Upper lobe of right lung (tissue), 1 donor: Measurements from ENCODE around the gene TULP4. TPM values are rescaled to one million over a fixed set of nuclear protein-coding genes. Genes with fewer than 3 reads are reported as not detected.
"Not testable (repeated sequence)": the region's sequence is repeated elsewhere in the genome, so short reads cannot be mapped to it uniquely, and the experiment has no call there.

Experiments
- ATAC-seq: fragments of 200-7000 bp; cut with Tn5 transposase; one replicate; pipeline ENCODE4 v1.9.1; 2020; ENCODE audit warnings: mild to moderate bottlenecking, moderate library complexity
- DNase-seq: peaks from one replicate; pipeline ENCODE4 v3.0.0-alpha.2; 2020
- H3K27ac ChIP-seq: fragments of 200-600 bp; one replicate; pipeline ENCODE4 v1.8.0; 2022
- H3K27me3 ChIP-seq: fragments of 200-600 bp; one replicate; pipeline ENCODE4 v1.8.0; 2022; ENCODE audit warnings: mild to moderate bottlenecking
- H3K36me3 ChIP-seq: fragments of 200-600 bp; one replicate; pipeline ENCODE4 v1.8.0; 2022
- H3K4me1 ChIP-seq: fragments of 200-600 bp; one replicate; pipeline ENCODE4 v1.8.0; 2022
- H3K4me3 ChIP-seq: fragments of 200-600 bp; one replicate; pipeline ENCODE4 v1.8.0; 2022; ENCODE audit warnings: mild to moderate bottlenecking
- H3K9me3 ChIP-seq: fragments of 200-600 bp; one replicate; pipeline ENCODE4 v1.8.0; 2022
- intact Hi-C: fragments of 100-400 bp; cut with DNase I; formaldehyde crosslinking; loops from one replicate; pipeline ENCODE4 v1.11.0; 2022
- total RNA-seq: library from RNA; stranded (reverse); fragmentation: NEBNext Ultra II Directional; extraction: Animal tissue kit (Norgen Biotek cat#: 25700); gene quantifications from one replicate; pipeline ENCODE4 v1.2.1, GENCODE V29; 2021
- TF ChIP-seq, protein P1 (sequence below): fragments of 200-600 bp; IDR thresholded peaks from one replicate; pipeline ENCODE4 v1.8.0; 2022; ENCODE audit warnings: antibody characterized with exemption
- donor health status: DM: no; HTN: yes; CAD: no; lungs with severe emphysema.

Gene TULP4
- total RNA-seq, 1 donor from 2014 or later, result 94.1 TPM

DNA sequence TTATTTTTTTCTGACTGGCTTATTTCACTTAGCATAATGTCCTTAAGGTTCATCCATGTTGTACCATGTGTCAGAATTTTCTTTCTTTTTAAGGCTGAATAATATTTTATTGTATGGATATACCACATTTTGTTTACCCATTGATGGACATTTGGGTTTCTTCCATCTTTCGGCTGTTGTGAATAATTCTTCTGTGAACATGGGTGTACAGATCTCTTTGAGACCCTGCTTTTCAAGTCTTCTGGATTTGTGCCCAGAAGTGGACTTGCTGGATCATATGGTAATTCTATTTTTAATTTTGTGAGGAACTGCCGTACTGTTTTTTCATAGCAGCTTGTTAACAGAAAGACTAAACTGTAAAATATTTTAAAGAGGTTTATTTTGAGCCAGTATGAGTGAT lies 153.0 kb downstream of the TULP4 start:
- no peak for DNase-seq
- H3K27ac ChIP-seq, result no peak overlapping the region
- no peaks in the 10 kb centered on the region for H3K27me3 ChIP-seq
- ATAC-seq, result no peak
- TF ChIP-seq, protein P1, sequence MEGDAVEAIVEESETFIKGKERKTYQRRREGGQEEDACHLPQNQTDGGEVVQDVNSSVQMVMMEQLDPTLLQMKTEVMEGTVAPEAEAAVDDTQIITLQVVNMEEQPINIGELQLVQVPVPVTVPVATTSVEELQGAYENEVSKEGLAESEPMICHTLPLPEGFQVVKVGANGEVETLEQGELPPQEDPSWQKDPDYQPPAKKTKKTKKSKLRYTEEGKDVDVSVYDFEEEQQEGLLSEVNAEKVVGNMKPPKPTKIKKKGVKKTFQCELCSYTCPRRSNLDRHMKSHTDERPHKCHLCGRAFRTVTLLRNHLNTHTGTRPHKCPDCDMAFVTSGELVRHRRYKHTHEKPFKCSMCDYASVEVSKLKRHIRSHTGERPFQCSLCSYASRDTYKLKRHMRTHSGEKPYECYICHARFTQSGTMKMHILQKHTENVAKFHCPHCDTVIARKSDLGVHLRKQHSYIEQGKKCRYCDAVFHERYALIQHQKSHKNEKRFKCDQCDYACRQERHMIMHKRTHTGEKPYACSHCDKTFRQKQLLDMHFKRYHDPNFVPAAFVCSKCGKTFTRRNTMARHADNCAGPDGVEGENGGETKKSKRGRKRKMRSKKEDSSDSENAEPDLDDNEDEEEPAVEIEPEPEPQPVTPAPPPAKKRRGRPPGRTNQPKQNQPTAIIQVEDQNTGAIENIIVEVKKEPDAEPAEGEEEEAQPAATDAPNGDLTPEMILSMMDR, result no peak
- H3K9me3 ChIP-seq, result no peaks in the 10 kb centered on the region
- peaks cover 6% of the 10 kb centered on the region for H3K36me3 ChIP-seq
- H3K4me1 ChIP-seq, result no peaks in the 10 kb centered on the region
- intact Hi-C loops, result no loop called here
- H3K4me3 ChIP-seq, result no peak overlapping the region

DNA sequence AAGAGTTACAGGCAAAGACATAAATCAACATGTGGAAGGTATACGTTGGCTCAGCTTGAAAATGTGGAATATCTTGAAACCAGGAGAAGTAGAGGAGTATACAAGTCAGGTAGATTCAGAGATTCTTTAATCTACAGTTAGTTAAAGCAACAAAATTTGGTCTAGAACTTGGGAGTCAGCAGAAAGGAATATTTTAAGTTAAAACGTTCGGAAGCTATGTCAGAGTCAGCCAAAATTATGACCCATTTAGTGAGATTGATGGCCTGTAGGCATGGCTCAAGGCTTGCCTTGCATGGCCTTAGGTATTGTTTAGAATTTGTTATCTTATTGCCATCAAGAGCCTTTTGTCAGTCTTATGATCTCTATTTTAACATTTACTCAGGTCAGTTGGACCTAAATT lies 153.5 kb downstream of the TULP4 start:
- DNase-seq (no peak), ATAC-seq (no peak)
- H3K4me3 ChIP-seq, result no peak overlapping the region
- H3K27me3 ChIP-seq, result no peaks in the 10 kb centered on the region
- TF ChIP-seq, protein P1, result no peak
- intact Hi-C loops, result no loop called here
- no peaks in the 10 kb centered on the region for H3K4me1 ChIP-seq
- H3K9me3 ChIP-seq, result no peaks in the 10 kb centered on the region
- H3K36me3 ChIP-seq, result peaks cover 6% of the 10 kb centered on the region
- no peak overlapping the region for H3K27ac ChIP-seq

DNA sequence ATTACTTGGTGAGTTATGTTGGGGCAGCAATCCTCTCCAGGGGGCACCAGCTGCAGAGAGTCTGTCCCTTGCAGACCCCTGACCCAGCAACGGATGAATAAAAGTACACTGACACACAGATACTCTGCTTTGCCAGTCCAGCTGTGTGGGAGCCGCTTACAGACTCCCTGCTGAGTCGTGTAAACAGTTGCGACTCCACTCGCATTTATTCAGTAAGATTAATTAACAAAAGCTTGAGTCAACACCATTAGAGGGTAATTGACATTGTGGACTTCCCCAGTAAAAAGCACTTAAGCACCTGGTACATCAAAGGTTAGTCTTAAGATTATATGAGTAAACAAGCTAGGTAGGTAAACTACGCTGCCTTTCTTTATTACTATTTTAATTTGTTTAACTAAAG lies 155.7 kb downstream of the TULP4 start:
- intact Hi-C loops, result no loop called here
- Histone ChIP-seq H3K36me3 (no peaks in the 10 kb centered on the region), H3K4me1 (no peaks in the 10 kb centered on the region), H3K9me3 (no peaks in the 10 kb centered on the region), H3K27me3 (no peaks in the 10 kb centered on the region), H3K4me3 (no peak overlapping the region), H3K27ac (no peak overlapping the region)
- ATAC-seq (no peak), DNase-seq (no peak)
- TF ChIP-seq, protein P1, result no peak

DNA sequence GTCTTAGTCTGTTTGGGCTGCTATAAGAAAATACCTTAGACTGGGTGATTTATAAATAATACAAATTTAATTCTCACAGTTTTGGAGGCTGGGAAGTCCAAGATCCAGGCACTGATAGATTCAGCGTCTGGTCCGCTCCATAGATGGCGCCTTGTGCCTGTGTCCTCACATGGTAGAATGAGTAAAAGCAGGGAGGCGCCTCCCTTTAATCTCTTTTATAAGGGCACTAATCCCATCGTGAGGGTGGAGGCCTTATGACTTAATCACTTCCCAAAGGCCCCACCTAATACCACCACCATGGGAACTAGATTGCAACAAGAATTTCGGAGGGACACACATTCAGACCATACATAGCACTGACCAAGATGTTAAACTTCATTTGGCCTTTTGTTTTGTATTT lies 156.4 kb downstream of the TULP4 start:
- ATAC-seq (no peak), DNase-seq (no peak)
- TF ChIP-seq, protein P1, result no peak
- intact Hi-C loops, result no loop called here
- H3K27ac ChIP-seq, result no peak overlapping the region
- no peak overlapping the region for H3K4me3 ChIP-seq
- H3K4me1 ChIP-seq, result no peaks in the 10 kb centered on the region
- H3K27me3 ChIP-seq, result no peaks in the 10 kb centered on the region
- H3K9me3 ChIP-seq, result no peaks in the 10 kb centered on the region
- no peaks in the 10 kb centered on the region for H3K36me3 ChIP-seq

DNA sequence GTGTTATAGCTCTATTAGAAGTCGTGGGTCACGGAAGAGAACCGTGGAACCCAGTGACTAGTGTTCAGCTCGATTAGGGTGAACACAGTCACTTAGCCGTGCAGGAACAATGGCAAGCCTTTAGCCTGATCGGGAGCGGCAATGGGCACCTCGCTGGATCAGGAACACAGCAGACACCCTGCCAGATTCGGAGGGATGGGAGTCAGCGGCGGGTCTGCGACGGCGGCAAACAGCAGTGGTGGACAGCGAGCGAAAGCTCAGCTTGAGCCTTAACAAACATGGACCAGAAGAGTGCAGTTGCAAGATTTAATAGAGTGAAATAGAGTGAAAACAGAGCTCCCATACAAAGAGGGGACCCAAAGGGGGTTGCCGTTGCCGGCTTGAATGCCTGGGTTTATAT lies 157.8 kb downstream of the TULP4 start:
- H3K27ac ChIP-seq, DNase-seq, H3K27me3 ChIP-seq, H3K9me3 ChIP-seq, intact Hi-C loops, ATAC-seq, H3K4me1 ChIP-seq, H3K4me3 ChIP-seq, H3K36me3 ChIP-seq: not testable (repeated sequence)

DNA sequence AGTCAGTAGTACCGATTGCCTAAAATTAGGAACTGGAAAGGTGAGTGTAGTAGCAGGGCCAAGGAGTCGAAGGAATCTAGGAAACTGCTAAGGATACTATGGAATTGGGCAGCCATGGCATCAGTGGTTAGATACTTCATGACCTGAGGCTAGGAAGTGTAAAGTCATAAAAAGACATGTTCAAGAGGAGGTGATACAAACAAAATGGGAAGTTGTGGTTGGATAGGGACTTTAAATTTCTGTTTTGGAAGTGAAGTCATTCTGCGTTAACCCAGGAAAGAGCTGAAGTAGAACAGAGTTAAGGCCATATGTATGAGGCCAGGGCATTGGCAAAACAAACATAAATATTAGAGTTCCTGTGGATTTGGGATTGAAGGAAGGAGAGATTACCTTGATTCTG lies 159.1 kb downstream of the TULP4 start:
- TF ChIP-seq, protein P1, result no peak
- intact Hi-C loops, result no loop called here
- Histone ChIP-seq H3K27ac (no peak overlapping the region), H3K4me3 (no peak overlapping the region), H3K9me3 (no peaks in the 10 kb centered on the region), H3K4me1 (no peaks in the 10 kb centered on the region), H3K36me3 (no peaks in the 10 kb centered on the region), H3K27me3 (no peaks in the 10 kb centered on the region)
- DNase-seq, result no peak
- ATAC-seq, result no peak
